GM18907 (cell line): ENCODE data around the gene SPINK4.

ENCODE experiments used
- ATAC-seq: cut with Tn5 transposase; IDR thresholded peaks from one replicate; pipeline ENCODE4 v1.9.1; 2021; ENCODE audit warnings: mild to moderate bottlenecking, moderate library complexity; ENCODE audit not compliant: unreplicated experiment

The SPINK4 gene

GRCh38 chr9:33290247-33291030, 50.5 kb downstream of the SPINK4 start, which contains the start of gene NFX1:
Gene NFX1 (plus strand): TSS chr9:33290516. CDS start chr9:33290573, 57 bp downstream.
- ATAC-seq, result peak; percentile 88

GRCh38 chr9:33291031-33291397, 51.0 kb downstream of the SPINK4 start:
- ATAC-seq, result no peak

GRCh38 chr9:33291901-33292300, 51.9 kb downstream of the SPINK4 start:
- ATAC-seq, result no peak

GRCh38 chr9:33293782-33294181, 53.8 kb downstream of the SPINK4 start:
- no peak for ATAC-seq

- no peak for ATAC-seq
Measured at GRCh38 chr9:33294670-33295432, 54.9 kb downstream of the SPINK4 start.

- ATAC-seq, result peak; percentile 42
Measured at GRCh38 chr9:33295571-33295970, 55.6 kb downstream of the SPINK4 start.

- ATAC-seq, result peak; percentile 90
Measured at GRCh38 chr9:33297432-33297831, 57.5 kb downstream of the SPINK4 start.
